RWPE1 (cell line): ENCODE results near the gene RAD50.
"Not testable (repeated sequence)": the region's sequence is repeated elsewhere in the genome, so short reads cannot be mapped to it uniquely, and the experiment has no call there.

Source experiments
- CTCF ChIA-PET: fragments of 350-600 bp; sonication (Branson Sonifier 250); formaldehyde crosslinking; extraction: SDS; loops from one replicate; lab custom pipeline; 2021; lab: Yijun Ruan, JAX
- POLR2A ChIA-PET: fragments of 400-600 bp; formaldehyde crosslinking; extraction: SDS; loops from one replicate; lab custom pipeline; 2020; ENCODE audit warnings: antibody characterized with exemption; ENCODE audit not compliant: low non-redundant PET; lab: Yijun Ruan, JAX
- DNase-seq: peaks from one replicate; pipeline ENCODE4 v3.0.0; 2012; ENCODE audit warnings: low spot score
- H3K27ac ChIP-seq: fragments of 450-650 bp; 2 replicates; pipeline ENCODE4 v1.5.1; 2017
- CTCF ChIP-seq: fragments of 450-650 bp; conservative IDR thresholded peaks from 2 replicates; pipeline ENCODE4 v1.5.1; 2017; ENCODE audit warnings: low read depth, mild to moderate bottlenecking

The RAD50 gene

GRCh38 chr5:132621699-132622098 lies 64.9 kb downstream of the RAD50 start:
- no peak for TF ChIP-seq CTCF
- DNase-seq: no peak
- no peak overlapping the region for H3K27ac ChIP-seq
- ChIA-PET POLR2A (no interaction called here), CTCF (interaction anchor here (0.5 to 0.8 kb wide), 3 partner anchors 9 to 293 kb away, joined by 3 to 5 read pairs (median 3); no protein-coding TSS in a partner anchor)

GRCh38 chr5:132622608-132623007 lies 65.8 kb downstream of the RAD50 start:
- no peak for DNase-seq
- no peak for TF ChIP-seq CTCF
- POLR2A ChIA-PET: no interaction called here
- CTCF ChIA-PET: interaction anchor here (0.6 kb wide), 1 partner anchor 242 kb away, joined by 3 read pairs; no protein-coding TSS in a partner anchor
- H3K27ac ChIP-seq: no peak overlapping the region

- no peak overlapping the region for H3K27ac ChIP-seq
- ChIA-PET CTCF (no interaction called here), POLR2A (no interaction called here)
- no peak for TF ChIP-seq CTCF
- DNase-seq: no peak
Observed at GRCh38 chr5:132627470-132627869, 70.7 kb downstream of the RAD50 start.

GRCh38 chr5:132628814-132629213 lies 72.0 kb downstream of the RAD50 start:
- TF ChIP-seq CTCF: no peak
- H3K27ac ChIP-seq: no peak overlapping the region
- CTCF ChIA-PET: no interaction called here
- POLR2A ChIA-PET: no interaction called here
- DNase-seq: no peak

- DNase-seq: no peak
- CTCF ChIA-PET: interaction anchor here (0.6 kb wide), 2 partner anchors 57 to 1039 kb away, joined by 3 to 7 read pairs; no protein-coding TSS in a partner anchor
- POLR2A ChIA-PET: no interaction called here
- no peak overlapping the region for H3K27ac ChIP-seq
- no peak for TF ChIP-seq CTCF
Observed at GRCh38 chr5:132629230-132629944, 72.6 kb downstream of the RAD50 start.

- DNase-seq, POLR2A ChIA-PET, H3K27ac ChIP-seq: not testable (repeated sequence)
- CTCF ChIA-PET: interaction anchor here (0.6 kb wide), 1 partner anchor 84 kb away, joined by 4 read pairs; no protein-coding TSS in a partner anchor
Observed at GRCh38 chr5:132633587-132633986, 76.8 kb downstream of the RAD50 start.

GRCh38 chr5:132635873-132636272 lies 79.1 kb downstream of the RAD50 start:
- POLR2A ChIA-PET: no interaction called here
- H3K27ac ChIP-seq: no peak overlapping the region
- no peak for TF ChIP-seq CTCF
- CTCF ChIA-PET: no interaction called here
- DNase-seq: no peak
